RCC 7860 (cell line): ENCODE data around the gene SPTBN1.
"Not testable (repeated sequence)": the region's sequence is repeated elsewhere in the genome, so short reads cannot be mapped to it uniquely, and the experiment has no call there.

Experiments used
- DNase-seq: peaks from one replicate; pipeline ENCODE4 v3.0.0-alpha.2; 2015; ENCODE audit warnings: low spot score
- FAIRE-seq: peaks from 2 replicates; lab custom pipeline; 2012; peaks lifted over from hg19 to GRCh38; lab: Jason Lieb, UNC

Gene SPTBN1

GRCh38 chr2:54523324-54523959 is 67.3 kb downstream of the SPTBN1 start:
- DNase-seq (no peak), FAIRE-seq (no peak)

DNA sequence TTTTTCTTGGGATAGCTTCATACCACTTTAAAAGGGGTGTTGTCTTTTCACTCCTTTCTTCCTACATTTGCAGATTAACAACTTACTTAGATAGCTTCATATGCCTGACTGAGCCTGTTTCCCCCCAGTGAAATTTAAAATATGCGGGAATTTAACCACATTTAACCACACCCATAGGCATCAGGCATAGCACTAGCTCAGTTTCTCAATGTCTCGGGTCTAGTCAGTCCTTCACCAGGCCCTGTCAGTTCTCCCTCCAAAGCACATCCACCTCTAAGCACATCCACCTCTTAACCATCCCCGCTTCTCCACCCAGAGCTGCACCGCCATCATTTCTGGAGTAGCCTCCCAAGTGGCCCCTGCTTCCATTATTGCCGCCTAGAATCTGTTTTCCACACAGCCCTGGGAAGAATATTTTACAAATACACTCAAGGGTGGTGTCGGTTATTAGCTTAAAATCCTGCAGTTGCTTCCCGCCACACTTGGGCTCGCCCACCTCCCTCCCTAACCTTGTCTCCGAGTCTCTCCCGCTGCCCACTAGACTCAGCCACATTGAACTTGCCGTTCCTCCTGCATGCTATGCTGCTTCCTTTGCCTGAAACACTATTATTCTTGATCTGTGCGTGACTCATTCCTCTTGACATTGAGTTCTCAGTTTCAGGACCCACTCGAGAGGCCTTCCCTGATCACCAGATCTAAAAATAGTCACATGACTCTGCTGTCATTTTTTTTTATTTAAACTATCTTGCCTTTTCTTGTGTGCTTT is 68.3 kb downstream of the SPTBN1 start:
- peak; percentile 89 for DNase-seq
- peak; percentile 92 for FAIRE-seq

GRCh38 chr2:54525321-54525720 is 69.2 kb downstream of the SPTBN1 start:
- FAIRE-seq (no peak), DNase-seq (no peak)

- FAIRE-seq = no peak
Measured at GRCh38 chr2:54526226-54526879, 70.2 kb downstream of the SPTBN1 start.

GRCh38 chr2:54528311-54528955 is 72.3 kb downstream of the SPTBN1 start:
- DNase-seq (peak; percentile 62), FAIRE-seq (peak; percentile 49)

More at GRCh38 chr2:54526226-54526879, 70.2 kb downstream of the SPTBN1 start:
- DNase-seq = no peak

GRCh38 chr2:54529518-54529917 is 73.4 kb downstream of the SPTBN1 start:
- FAIRE-seq, DNase-seq: not testable (repeated sequence)

- FAIRE-seq (no peak), DNase-seq (no peak)
Measured at GRCh38 chr2:54529935-54530334, 73.8 kb downstream of the SPTBN1 start.

GRCh38 chr2:54531558-54531957 is 75.4 kb downstream of the SPTBN1 start:
- FAIRE-seq = peak; percentile 91
- peak; percentile 83 for DNase-seq

GRCh38 chr2:54534221-54534620 is 78.1 kb downstream of the SPTBN1 start:
- no peak for DNase-seq
- FAIRE-seq = no peak

DNA sequence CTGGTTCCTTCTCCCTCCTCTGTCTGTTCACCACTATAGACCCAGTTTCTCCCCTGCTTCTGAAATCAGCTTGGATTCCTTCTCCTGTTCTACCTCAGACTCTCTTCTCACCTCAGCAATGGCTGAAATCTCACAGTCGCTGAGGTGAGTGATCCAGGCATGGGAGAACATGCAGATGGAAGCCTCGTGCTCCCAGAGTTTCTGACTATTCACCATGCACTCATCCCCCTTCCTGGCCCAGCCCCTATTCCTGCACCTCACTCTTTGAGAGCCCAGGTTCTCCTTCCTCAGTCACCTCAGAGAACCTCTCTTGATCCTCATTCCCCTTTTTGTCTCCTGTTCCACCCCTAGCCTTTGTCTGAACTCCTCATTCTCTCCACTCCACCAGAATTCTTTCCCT is 78.5 kb downstream of the SPTBN1 start:
- no peak for FAIRE-seq
- no peak for DNase-seq

DNA sequence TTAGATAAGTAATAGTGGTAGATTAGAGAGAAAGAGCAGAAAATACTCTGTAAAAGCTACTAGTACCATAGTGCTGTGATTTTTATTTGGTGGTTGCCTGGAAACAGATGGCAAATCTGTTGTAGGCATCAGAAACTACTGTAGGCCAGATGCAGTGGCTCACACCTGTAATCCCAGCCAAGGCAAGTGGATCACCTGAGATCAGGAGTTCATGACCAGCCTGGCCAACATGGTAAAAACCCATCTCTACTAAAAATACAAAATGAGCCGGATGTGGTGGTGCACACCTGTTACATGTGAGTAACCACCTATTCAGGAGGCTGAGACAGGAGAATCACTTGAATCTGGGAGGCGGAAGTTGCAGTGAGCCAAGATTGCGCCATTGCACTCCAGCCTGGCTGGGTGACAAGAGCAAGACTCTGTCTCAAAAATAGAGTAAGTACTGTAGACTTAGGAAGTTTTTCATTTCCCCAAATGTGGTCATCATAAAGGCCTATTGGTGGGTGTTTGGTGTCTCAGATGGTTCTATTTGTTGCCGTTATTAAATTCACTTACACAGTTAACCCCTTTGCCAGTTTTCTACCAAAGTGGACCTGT is 79.6 kb downstream of the SPTBN1 start:
- no peak for DNase-seq
- FAIRE-seq = no peak

GRCh38 chr2:54536720-54537119 is 80.6 kb downstream of the SPTBN1 start:
- DNase-seq (no peak), FAIRE-seq (no peak)

DNA sequence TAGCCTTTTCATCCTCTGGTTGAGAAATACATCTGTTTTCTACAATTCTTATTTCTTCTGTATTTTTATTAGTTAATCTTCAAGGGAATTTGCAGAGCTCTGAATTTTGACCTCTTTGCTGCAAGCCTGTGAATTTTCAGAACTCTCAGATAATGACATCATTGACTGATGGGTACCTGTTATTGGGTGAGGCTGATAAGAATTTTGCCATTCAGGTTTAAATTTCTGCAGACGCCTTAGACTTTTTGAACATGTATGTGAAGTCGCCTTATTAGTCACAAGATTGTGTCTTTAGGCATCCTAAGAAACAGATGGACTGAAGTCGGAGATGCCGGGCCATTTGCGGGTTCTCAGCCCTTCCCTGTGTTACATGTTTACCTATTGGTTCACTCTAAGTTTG is 82.4 kb downstream of the SPTBN1 start:
- no peak for DNase-seq
- FAIRE-seq = no peak

DNA sequence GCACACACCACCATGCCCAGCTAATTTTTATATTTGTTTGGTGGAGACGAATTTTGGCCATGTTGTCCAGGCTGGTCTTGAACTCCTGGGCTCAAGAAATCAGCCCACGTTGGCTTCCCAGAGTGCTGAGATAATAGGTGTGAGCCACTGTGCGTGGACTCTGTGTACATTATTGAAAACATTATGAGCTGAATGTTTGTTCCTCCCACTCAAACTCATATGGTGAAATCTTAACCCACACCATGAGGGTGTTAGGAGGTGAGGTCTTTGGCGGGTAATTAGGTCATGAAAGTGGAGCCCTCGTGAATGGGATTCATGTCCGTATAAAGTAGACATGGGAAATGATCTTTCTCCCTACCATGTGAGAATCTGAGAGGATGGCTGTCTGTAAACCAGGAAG is 83.6 kb downstream of the SPTBN1 start:
- FAIRE-seq (no peak), DNase-seq (no peak)

GRCh38 chr2:54540194-54540593 is 84.1 kb downstream of the SPTBN1 start:
- DNase-seq (no peak), FAIRE-seq (no peak)

DNA sequence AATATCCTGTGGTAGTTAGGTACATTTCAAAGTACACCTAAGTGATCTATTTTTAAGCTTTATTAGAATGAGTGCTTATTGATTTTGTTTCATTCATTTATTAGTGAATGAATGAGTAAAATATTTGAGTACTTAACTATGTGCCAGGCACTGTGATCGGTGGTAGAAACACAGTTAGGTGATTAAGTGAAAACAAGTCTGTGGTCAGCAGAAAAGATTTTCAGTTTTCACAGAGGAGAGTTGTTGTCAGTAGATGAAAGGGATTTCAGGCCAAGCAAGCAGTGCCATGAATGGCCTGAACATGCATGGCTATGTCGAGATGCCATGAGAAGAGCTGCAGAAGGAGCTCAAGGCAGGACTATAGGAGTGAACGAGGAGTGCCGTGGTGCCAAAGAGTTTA is 85.9 kb downstream of the SPTBN1 start:
- no peak for FAIRE-seq
- no peak for DNase-seq

GRCh38 chr2:54543733-54544396 is 87.7 kb downstream of the SPTBN1 start:
- DNase-seq (no peak), FAIRE-seq (no peak)

DNA sequence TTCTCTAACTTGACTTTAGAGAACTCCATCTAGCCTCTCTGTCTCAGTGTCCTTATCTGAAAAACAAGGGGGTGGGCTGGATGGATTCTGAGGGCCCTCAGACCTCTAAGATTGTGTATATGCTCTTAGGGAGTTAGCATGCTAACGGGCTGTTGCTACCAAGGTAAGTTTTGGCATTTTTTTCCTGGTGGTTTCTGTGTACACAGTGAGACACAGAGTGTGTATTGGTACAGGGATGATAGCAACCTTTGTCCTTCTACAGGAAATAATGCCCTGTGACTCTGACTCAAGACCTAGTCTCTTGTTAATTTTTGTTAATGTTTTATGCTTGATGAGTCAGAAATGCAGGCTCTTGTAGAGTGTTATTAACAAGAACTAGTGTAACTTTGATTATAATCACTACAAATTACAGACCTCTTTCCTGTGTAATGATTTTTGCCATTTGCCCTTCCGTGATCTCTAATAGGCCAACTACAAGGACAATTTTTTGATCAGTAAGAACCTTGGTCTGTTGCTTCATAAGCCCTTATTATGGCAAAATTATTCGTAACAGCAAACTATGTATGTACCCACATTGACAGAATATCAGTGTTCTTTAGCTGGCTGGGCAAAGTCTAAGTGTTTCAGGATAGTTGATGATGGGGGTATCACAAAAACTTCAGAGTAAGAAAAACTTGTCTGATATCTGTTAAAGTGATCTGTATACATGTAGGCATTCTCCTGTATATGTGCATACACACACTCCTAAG is 89.7 kb downstream of the SPTBN1 start:
- DNase-seq (peak; percentile 97), FAIRE-seq (peak; percentile 96)

- DNase-seq = no peak
Measured at GRCh38 chr2:54546518-54546917, 90.4 kb downstream of the SPTBN1 start.

More at GRCh38 chr2:54546518-54546917, 90.4 kb downstream of the SPTBN1 start:
- no peak for FAIRE-seq
